ENCODE results near the gene RASIP1.

DNA sequence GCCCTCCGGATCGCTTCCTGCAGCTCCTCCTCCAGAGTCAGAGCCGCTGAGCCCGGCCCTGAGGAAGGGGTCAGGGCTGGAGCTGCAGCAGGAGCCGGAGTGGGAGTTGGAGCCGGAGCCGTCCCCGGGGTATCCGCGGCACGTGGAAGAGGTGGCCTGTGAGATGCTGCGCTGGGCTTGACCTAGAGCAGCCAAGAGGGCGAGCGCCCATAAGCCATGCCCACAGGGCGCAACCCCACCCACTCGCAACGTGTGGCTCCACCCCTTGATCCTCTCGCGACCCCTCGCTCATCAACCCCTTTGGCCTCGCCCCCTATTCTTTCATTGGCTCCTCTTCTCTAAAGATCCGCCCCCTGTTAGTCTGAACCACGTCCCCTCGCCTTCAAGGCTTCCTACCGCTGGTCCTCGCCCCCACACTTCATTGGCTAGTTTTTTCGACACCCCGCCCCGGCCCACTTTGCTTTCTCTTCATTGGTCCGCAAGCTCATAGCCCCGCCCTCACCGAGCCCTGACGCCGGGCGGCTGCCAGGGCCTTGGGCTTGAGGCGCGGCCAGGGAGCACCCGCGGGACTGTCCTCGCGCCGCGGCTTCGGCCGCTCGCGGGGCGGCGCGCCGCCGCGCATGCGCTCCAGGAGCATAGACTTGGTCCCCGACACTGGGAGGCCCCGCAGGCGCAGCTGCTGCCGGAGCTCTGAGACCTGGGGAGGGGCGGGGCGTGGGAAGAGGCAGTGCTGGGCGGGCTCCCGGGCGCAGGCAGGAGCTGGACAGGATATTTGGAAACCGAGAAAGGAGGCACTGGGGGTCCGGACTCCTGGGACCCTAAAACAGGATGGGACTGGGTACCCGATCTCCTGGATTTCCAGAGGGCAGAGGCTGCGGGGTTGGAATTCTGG is 26.3 kb downstream of the RASIP1 start:
- TF ChIP-seq POLR2A (IDR thresholded peaks at IDR 0.05; ENCODE audit: low read depth, low read length) (peak; percentile 29; the same call in 1 of the 2 replicates), POLR2AphosphoS5 (IDR thresholded peaks at IDR 0.05; ENCODE audit: low read depth, low read length) (no peak)

Measured in GM12892 (cell line).